NCI-H524 (cell line): ENCODE data around the gene ACTR1B.
"Not testable (repeated sequence)": the region's sequence is repeated elsewhere in the genome, so short reads cannot be mapped to it uniquely, and the experiment has no call there.

Source experiments
- DNase-seq, 2 experiments: peaks; one replicate each; lab custom pipeline; 2025; lab: John Stamatoyannopoulos, UW

ACTR1B gene

DNA sequence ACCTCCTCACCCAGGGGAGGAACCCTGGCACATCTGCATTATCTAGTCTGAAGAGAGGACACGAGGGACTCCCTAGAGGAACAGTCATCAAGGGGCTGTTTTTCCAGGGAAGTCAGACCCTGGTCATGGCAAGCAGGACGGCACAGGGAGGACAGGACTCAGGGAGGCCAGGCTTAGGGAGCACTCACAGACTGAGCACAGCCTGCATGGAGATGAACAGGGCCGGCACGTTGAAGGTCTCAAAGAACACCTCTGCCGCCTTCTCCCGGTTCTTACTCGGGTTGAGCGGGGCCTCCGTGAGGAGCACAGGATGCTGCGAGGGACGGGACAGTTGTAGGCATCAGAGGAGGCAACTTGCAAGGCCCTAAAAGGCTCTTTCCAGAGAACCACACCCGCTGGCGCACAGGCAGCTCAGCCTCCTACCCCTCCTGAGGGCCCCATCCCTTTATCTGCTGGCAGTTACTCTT is 5.1 kb downstream of the ACTR1B start:
- DNase-seq = no peak

DNA sequence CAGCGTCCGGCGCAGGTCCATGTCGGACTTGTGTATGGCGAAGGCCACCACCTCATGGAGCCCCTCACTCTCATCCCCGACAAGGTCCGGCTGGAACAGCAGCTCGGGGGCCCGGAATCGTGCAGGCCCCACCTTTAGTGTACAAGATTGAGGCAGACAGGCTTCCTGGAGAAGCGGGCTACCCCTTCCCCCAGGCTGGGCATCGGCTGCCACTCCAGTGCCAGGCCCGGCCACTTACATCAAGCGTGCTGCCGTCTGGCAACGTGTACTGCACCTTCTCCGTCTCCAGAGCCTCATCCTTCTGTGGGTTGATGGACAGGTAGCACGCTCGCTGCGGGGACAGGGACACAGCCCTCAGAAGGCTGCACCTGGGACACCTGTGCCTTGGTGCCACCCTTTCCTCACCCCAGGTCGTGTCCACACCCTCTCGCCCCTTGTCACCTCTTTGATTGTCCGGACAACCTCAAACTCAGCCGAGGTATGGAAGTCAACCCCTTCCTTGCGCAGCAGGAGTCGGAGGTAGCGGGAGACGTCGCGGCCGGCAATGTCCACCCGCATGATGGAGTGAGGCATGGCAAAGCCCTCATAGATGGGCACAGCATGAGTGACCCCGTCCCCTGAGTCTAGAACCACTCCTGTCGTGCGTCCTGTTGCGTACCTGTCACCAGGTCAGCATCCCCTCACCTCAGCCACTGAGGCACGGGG is 5.7 kb downstream of the ACTR1B start:
- DNase-seq = no peak

DNA sequence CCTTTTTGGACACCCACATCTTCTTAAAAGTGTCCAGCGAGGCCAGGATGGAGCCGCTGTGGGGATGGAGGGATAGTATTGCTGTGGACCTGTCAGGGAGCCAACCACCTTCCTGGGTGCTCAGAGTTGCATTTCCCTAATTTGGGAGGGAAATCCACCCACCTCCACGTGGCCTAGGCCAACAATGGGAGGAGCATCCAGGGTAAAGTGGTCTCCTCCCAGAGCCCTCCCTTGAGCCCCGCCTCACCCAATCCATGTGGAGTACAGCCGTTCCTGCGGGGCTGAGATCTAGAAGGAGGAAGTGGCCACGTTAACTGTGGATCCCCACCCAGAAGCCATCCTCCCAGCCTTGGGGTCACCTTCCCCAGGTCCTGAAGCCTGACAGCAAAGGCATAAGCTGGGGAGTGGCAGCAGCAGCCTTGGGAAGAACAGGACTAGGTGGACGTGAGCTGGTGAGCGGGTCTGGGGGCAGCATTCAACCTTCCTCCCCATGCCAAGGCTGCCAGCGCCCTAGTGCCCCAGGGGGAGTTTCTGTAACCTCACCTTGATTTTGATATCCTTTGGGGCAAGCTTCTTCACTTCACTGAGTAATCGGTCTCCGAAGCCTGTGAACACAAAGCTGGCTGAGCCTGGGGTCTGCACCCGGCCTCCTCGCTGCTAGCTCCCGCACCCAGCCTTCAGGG is 6.8 kb downstream of the ACTR1B start:
- DNase-seq = no peak

GRCh38 chr2:97656129-97656755 is 7.6 kb downstream of the ACTR1B start:
- DNase-seq = no peak

DNA sequence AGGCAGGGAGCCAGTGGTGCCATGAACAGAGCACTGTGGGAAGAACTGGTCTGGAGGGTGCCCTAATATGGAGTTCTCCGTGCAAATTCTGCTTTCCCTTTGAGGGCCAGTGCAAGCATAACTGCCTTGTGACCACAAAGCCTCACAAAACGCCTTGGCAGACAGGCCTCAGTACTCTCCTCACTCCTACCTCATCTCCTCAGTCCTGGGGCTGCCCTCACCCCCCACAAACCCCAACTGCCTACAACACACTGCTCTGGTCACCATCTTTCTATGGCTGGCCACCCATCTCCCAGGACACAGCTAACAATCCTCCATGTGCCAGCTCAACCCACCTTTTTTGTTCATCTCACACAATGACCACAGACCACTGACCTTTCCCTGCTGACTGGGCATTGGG is 9.1 kb downstream of the ACTR1B start:
- no peak for DNase-seq

- DNase-seq = no peak
Observed at GRCh38 chr2:97654309-97654708, 9.5 kb downstream of the ACTR1B start.

GRCh38 chr2:97653874-97654273 is 10.0 kb downstream of the ACTR1B start:
- DNase-seq = no peak

DNA sequence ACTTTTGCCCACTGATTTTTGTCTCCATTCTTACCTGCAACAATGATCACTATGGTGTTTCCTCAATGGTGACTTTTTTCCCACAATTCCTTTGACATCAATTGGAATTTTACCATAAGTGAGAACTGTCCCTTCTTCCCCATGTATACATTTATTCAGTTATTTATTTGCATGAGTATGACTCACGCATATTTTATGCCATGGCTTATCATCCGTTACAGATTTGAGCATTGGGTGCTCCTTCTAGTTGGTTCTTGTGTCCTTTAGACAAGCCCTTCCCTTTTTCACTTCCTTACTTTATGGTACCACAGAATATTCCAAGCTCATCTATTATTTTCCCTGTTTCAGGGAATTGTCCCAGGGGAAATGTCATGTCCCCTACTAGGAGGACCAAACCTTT is 10.4 kb downstream of the ACTR1B start:
- DNase-seq = no peak

DNA sequence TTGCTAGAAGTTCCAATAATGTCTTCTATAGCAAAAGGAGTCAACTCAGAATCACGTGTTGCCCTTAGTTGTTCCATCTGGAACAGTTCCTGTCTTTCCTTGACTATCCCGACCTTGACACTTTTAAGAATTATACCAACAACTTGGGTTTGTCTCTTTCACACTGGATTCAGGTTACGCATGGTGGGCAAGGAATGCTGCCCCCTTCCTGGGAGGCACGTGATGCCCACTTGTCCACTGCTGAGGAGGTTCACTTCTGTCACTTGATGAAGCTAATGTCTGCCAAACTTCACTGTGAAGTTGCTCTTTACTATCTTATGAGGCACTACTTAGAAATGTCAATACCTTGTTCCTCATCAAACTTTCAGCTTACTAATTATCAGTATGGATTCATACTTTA is 12.7 kb downstream of the ACTR1B start:
- DNase-seq = no peak

- DNase-seq = no peak
Observed at GRCh38 chr2:97646977-97647376, 16.9 kb downstream of the ACTR1B start.

DNA sequence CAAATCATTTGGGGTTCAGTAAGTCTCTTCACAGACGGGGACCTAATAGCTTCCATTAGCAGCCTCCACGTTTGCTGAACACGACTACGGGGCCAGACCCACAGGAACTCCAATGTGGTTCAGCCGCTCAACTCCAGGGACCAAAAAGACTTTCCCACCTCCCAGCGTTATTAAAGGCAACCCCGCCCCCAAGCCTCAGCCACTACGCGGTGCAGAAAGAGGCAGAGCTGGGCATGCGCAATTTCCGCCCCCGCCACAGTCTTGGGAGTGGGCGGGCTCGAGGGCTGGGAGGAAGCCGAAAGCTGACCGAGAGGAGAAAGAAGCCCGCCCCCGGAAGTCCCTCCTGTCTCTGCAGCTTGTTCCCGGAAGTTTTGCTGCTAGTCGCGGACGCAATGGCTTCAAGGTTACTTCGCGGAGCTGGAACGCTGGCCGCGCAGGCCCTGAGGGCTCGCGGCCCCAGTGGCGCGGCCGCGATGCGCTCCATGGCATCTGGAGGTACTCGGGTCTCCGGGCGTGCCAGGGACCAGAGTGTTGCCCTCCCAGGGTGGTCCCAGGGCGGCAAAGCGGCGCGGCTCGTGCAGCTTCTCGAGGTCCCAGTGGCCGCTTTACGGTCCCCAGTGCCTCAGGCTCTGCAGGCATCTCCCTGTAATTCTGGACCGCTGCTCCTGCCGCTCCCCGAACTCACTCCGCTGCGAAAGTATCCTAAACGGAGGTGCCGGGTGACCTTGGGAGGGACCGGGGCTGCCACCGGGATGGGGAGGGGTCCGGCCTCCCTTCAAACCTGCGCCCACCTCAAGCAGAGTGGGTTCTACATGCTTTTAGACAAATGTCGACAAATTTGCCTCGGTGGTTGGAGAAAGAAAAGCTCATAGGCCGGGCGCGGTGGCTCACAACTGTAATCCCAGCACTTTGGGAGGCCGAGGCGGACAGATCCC is 17.9 kb downstream of the ACTR1B start, which contains the start of gene COX5B:
Gene COX5B (plus strand): TSS at position 368 of the 935 bp plus-strand sequence. CDS start 25 bp downstream, at position 393.
- peak; percentile 93 to 95 for DNase-seq

DNA sequence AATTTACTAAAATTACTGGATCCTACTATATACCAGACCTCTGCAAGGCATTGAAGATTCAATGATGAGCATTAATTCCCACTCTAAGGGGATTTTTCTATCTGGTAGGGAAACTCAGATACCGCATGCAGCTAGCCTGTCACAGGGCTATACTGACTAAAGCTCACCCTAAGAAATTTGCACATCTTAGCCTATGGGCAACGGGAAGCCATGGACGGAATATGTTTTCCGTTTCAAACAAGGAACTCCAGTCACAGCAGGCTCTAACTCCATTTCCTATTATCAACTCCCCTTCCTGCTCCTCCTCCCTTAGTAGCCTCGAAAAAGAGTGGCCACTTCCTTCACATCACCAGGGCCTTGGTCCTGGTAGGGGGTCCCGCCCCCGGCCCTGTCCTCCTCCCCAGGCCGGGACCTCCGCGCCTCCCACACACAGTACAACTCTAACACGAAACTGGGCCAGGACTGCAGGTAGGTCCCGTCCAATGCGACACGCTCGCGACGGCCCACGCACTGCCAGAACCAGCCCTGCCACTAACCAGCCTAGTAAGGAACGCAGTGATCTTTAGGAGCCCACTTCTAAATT is 18.6 kb downstream of the ACTR1B start:
- no peak for DNase-seq

DNA sequence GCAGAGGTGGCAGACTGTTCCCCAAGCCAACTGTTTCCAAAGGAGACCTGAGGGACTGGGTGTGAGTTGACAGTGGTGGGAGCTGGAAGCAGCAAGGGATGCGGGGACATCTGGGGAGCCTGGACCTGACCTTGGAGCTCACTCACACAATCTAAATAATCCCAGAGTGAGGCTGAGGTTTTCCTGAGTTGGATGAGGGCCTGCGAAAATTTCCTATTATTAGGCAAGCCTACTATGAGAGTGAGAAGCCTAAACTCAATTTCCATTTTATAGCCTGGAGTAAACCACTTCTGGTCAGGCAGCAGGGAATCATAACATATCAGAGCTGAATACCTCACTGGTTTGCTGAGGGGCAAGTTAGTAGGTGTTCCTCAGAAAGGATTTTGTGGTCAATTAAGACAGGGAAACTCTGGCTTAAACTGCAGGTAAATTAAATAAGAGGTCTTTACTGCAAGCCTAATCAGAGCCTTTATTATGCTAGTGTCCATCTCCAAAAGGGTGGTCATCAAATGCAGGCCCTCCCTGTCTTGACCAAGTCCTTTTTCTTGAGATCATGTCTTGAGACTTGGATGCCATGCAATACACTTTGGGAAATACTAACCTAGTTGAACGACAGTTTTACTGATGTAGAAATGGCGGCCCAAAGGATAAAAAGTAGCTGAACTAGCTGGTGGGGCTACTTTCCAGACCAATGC is 19.7 kb downstream of the ACTR1B start:
- DNase-seq = no peak

DNA sequence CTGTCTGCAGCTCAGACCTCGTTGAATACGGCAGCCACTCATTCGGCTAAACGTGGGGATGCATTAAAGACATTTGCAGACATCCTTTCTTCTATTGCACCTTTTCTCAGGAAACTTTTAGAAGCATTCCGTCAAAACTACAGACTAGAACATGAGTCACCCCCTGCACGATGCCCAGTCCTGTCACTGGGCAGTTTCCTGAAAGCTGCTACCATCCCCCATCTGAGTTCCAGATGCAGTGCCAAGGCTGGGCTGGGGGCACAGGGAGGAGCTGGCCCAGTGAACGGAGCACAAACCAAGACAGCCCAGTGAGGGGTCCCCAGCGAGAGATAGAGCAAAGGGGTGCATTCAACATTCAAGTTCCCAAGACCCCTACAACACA is 37.8 kb downstream of the ACTR1B start:
- not testable (repeated sequence) for DNase-seq

GRCh38 chr2:97625354-97626048 is 38.3 kb downstream of the ACTR1B start:
- DNase-seq = not testable (repeated sequence)

DNA sequence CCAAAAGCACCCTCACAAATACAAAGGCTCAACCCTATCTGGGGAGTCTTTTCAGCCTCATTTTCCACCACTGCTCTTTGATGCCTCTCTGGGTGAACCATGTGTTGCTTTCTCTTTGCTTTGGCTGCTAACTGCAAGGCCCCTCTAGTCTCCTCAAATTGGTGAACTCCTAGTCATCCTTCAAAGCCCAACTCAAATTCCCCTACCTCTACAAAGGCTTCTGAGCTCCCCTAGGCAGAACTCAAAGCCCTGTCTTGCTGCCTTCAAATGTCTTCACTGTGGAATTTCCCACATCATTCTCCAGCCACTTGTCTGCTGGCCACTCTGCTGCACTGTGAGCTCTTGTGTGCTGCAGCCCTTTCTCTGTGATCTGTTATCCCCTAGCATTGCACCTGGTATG is 40.9 kb downstream of the ACTR1B start:
- DNase-seq = not testable (repeated sequence)

GRCh38 chr2:97620492-97620891 is 43.4 kb downstream of the ACTR1B start:
- not testable (repeated sequence) for DNase-seq

DNA sequence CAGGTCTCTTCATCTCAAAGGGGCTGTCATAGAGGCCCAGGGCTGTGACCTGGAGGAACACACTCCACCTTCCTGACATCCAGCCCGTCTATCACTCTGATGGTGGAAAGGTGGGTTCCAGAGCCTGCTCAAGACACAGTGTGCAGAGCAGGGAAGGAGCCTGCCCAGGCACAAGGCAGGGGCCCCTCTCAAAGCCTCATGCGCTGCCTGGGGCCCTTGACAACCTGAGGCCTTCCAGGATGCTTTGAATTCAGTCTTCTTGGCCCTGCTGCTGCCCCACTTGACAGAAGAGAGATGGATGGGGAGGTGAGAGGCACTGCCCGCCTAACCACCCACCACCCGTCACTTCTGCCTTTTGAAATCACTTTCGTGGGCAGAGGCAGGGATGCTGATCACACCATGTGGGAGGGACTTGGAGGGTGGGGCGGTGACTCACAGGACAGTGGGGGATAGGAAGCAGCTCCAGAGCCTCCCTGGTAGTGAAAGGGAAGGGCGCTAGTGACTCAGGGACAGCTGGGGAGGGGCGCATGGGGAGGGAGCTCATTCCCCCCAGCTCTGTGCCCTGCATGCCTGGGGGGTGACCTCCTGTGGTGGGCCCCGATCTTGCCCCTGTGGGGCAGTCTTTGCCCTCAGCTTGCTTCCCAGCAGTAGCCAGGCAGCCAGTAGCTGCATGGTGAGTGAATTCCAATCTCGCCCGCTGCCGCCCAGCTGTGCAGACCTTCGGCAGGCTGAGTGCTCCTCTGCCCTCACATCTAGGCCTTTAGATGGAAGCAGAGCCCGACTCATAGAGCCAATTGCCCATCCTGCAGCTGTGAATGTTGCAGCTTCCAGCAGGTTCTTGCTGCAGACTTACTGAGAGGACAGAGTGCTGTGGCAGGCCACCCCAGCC is 44.7 kb downstream of the ACTR1B start:
- DNase-seq = not testable (repeated sequence)

DNA sequence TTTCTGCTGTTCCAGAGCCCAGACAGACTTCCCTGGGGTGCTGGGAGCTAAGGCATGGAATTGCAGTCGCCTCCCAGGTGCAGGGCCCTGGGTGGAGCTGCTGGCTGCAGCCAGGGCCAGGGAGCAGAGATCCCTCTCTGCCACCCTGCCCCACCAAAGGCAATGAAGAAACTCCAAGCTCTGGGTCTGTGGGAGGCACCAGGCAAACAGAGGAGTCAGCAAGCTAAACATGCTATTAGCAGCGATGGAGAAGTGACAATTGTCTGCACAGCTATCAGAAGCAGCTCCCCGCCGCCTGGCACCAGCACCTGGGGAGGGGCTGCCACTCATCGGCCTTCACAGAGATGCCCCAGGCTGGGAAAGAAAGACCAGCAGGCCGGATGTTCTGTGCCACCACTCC is 45.9 kb downstream of the ACTR1B start:
- no peak for DNase-seq
